Femur (tissue), 1 donor: Measurements from ENCODE around the gene GPRIN3.

ENCODE experiments used
- DNase-seq: peaks from one replicate; pipeline ENCODE4 v3.0.0-alpha.2; 2017

Gene GPRIN3

DNA sequence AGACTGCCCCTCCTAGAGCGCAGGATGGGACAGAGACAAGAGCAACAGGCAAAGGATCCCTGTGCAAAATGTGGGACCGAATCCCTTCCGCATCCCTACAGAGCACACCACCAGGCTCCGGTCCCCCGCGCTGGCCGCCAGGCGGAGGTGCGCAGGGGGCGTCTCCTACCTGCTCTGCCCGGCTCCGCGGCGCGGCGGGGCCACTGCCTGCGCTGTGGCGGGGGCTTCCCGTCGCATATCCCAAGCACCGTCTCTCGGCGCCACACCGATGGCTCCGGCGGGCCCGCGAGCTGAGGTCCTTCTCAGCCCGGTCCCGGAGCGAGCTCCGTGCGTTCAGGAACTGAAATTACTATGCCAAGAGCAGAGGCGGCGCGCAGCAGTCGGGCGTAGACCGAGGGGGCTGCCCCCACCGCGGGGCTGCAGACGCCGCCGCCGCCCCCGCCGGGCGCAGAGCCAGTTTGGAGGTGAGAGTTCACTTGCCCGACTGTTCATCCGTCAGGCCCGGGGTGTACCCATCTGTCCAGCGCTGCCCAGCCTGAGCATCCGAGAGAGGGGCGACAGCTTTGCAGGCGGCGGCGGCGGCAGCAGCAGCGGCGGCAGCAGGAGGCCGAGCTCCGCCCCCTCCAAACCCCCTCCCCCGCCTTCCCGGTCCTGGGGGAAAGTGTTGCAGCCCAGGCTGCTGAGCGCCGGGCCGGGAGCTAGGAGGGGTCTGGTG, at the start of gene GPRIN3:
Gene GPRIN3 (minus strand): TSS at position 355 of the 715 bp plus-strand sequence. CDS start 57,690 bp downstream, outside the sequence.
- DNase-seq, result peak; percentile 68

DNA sequence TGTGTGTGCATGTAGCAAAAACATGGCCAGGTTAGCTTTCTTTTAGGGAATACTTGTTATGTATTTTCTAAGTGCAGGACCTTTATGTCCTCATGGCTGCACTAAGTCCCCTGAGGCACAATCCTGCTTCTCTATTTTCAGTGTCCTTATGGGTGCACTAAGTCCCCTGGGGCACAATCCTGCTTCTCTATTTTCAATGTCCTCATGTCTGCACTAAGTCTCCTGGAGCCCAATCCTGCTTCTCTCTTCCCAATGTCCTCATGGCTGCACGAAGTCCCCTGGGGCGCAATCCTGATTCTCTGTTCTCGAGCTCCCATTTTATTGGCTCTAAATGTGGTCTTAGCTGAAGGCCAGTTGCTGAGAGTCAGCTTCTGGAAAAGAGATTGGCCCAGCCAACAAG, 49.7 kb upstream of the GPRIN3 start:
- DNase-seq, result no peak

DNA sequence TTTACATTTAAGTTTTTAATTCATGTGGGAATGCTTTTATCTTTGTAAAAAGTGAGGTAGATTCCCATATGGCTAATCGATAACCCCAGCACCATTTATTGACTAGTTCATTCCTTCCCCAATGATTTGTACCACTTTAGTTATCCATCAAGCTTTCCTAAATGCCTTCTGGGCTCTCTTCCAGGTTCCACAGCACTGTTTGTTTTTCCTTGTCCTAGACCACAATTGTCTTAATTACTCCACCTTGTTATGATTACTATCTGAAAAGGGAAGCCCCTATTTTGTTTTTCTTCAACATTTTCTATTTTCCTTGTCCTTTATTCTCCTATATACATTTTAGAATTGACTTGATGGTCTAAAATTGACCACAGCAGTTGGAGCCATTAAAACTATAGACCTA, 48.5 kb upstream of the GPRIN3 start:
- no peak for DNase-seq

DNA sequence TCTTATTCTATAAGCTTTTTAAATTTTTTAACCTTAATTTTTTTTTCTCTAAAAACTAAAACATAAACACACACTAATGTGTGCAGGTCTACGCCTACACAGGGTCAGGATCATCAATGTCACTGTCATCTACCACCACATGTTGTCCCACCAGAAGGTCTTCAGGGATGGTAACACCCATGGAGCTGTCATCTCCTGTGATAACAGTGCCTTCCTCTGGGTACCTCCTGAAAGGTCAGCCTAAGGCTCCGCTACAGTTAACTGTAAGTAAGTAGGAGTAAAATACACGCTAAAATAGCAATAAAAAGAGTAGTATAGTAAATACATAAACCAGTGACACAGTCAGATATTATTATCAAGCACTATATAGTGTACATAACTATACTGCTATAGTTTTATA, 45.9 kb upstream of the GPRIN3 start:
- no peak for DNase-seq

DNA sequence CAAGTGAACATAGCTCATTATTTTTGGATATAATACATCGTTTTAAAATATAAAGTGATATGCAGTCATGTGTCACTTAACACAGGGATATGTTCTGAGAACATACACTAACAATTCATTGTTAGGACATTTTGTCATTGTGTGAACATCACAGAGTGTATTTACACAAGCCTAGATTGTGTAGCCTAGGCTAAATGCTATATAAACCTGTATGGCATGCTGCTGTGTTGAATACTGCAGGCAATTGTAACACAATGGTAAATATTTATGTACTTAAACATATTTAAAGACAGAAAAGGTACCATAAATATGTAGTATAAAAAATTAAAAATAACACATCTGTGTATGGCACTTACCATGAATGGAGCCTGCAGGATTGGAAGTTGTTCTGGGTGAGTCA, 44.9 kb upstream of the GPRIN3 start:
- no peak for DNase-seq

DNA sequence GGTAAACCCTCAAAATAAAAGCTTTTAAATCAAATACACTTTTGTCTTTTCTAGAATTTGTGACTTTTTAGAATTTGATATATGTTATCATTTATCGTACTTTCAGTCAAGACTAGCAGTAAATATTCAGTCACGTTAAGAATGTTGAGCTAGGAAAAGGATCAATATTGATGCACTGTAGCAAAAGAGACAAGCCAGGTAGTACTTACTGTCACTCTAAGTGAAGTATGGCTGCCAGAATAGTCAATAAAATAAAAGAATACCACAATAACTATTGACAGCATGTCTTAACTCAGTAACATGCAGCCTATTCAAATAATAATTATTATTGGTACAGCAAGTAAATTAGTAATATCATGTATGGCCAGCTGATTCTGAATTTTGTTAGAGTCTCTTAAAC, 43.6 kb upstream of the GPRIN3 start:
- DNase-seq, result no peak

DNA sequence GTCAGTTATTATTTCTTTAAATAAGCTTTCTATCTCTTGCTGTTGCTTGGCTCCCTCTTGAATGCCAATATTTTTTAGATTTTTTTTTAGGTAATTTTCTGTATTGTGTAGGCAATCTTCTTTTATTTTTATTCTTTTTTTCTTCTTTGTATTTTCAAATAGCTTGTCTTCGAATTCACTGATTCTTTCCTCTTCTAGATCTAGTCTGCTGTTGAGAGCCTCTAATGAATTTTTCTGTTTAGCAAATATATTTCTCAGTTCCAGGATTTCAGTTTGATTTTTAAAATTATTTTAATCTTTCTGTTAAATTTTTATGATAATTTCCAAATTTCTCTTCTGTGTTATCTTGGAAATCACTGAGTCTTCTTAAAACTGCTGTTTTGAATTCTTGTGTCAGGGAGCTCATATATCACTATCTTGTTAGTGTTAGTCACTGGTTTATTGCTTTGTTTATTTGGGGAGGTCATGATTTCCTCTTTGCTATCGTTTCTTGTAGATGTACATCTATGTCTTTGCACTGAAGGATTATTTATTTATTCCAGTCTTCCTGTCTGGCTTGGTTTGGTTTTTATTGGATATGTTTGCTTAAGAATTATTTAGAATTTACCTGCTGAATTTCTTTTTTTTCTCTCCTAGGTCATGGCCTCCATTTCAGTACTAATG, 39.9 kb upstream of the GPRIN3 start:
- no peak for DNase-seq

DNA sequence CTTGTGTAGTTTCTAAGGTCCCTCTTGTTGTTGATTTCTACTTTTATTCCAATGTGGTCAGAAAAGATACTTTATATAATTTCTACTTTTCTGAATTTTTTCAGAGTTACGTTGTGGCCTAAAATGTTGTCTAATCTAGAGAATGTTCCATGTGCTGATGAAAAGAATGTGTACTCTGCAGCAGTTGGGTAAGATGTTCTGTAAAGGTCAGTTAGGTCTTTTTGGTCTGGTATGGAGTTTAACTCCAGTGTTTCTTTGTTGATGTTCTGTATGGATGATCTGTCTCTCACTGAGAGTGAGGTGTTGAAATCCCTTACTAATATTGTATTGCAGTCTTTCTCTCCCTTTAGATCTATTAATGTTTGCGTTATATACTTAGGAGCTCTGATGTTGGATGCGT, 37.0 kb upstream of the GPRIN3 start:
- DNase-seq, result no peak

DNA sequence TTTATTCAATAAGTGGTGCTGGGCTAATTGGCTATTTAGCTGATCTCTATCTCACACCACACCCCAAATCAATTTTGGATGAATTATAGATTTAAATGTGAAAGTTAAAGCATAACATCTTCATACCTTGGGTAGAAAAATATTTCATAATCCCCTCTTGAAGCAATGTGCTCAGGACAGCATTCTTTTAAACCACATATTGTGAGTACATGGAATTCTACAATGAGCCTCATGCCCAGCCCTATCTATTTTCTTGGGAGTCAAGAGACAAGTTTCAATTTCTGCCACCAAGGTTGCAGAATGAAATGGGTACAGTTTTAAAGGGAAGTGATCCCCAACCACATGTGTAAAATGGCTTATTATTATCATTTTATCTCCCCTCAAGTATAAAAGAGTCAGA, 30.6 kb upstream of the GPRIN3 start:
- DNase-seq, result no peak

DNA sequence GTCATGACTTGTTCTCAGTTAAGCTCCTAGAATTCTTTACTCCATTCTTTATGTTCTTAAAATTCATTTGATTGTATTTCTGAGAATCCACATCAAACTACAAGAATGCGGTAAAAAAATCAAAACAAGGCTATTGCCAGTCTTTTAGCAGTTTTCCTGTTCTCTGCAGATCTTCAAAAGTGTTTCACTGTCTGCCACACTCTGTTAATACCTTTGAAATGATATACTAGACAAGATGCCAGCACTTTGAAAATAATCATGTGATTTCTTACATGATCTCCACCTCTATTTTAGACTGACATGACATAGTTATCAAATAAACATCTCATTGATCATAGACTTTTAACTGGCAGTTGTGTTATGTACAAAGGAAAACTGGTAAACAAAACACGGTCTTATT, 30.1 kb upstream of the GPRIN3 start:
- no peak for DNase-seq

DNA sequence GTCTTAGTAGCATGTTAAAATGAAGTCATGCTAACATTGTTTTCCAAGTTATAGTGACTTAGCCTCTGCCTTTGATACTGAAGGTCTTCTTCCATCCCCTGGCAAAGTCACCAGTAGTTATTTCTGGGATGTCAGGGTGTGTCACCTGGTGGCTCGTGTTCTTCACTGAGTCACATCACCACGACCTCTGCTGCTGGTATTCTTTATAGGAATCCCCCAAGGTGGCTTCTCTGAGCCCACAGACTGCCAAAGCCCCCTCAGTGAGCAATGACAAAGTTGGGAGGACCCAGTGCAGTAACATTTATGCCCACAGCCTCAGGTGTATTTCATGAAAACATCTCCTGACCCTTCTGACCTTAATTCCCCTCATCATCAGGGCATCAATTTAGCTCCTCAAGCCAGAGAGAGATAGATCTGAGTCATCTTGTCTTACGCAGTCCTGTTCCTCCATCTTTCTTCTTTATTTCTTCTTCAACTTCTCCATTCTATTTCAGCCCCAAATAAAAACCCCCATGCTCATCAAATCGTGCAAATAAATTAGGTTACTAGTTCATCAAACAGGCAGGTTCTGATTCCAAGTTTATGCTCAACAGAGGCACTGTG, 29.3 kb upstream of the GPRIN3 start:
- no peak for DNase-seq

DNA sequence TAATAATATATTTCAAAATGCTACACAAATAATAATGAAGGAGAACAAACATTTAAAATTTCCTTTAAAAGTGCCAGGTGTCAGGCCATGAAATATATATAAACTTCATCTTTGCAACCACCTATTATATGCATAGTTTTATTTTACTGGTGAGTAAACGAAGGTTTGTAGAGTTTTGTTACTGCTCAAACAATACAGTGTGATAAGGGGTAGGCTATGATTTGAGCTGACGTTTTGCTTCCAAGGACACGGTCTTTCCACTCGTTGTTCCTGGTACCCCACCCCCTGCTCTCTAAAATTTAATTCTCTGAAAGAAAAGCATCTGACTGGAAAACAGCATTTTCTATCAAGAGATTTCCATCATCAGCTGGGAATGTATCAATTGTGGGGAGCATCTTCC, 27.2 kb upstream of the GPRIN3 start:
- DNase-seq, result no peak

DNA sequence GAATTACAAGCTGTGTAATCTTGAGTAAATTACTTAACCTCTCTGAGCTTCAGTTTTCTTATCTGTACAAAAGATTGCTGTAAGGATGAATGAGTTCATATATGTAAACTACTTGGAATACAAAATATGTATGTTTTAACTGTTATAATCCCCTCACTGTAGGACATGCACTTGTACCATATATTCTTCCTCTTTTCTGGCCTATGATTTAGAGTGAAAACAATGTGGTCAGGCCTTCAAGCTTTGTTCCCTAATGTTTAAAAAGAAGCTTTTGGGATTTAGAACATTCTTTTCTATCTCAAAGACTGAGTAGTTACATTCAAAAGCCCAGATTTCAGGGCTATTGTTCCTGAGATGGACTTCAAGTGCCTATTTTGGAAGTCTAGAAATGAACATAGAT, 26.7 kb upstream of the GPRIN3 start:
- DNase-seq, result no peak

DNA sequence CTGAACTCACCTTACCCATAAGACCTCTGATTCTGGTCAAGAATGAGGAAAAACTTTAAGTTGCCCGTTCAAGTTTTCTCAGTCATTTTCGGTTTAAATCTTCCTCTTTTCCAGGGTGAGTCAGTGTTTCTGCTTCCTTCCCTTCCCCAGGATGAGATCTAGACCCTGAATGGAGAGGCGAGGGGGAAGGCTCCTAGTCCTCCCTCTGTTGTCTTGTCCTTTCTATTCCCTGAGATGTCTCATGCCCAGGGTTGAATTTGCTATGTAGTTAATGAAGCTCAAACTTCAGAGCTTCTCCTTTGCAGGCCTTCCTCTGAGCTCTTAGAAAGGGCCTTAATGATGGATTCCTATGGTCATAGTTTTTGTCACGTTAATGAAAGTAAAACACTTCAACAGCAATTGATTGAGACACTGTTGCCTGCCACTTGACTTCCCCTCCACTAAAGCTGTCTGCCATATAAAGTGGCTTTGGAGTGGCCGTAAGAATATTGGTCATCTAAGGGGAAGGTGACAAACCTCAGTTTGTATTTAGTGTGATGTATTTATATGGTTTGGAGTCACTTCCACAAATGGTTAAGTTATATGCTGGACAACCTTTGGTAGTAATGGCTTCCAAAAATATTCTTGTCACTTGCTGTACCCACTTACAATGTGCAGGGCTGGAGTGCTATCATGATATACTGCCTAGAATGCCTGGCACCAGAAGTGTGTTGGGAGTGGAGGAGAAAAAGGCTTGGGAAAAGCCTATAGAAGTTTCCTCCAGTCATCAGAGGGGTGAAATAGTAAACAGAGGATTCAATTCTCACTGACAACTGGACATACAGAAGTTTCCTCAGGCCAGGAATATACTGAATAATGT, 24.3 kb upstream of the GPRIN3 start:
- DNase-seq, result no peak

DNA sequence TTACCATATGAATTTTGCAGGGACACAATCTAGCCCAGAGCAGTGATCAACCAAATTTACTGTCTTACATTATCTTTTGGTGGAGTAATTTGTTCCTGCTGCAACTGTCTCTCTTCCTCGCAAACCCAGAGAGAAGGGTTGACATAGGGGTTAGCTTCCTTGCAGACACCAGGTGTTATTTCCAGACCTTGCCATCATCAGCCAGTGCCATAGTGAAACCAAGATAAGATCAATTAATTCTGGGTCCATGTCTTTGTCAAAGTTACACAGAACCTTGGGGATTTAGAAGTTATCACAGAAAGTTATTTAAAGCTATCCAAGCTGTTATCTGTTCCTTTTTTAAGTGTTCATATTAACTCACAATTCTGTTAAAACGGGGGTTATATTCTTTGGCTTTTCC, 23.6 kb upstream of the GPRIN3 start:
- DNase-seq, result no peak

DNA sequence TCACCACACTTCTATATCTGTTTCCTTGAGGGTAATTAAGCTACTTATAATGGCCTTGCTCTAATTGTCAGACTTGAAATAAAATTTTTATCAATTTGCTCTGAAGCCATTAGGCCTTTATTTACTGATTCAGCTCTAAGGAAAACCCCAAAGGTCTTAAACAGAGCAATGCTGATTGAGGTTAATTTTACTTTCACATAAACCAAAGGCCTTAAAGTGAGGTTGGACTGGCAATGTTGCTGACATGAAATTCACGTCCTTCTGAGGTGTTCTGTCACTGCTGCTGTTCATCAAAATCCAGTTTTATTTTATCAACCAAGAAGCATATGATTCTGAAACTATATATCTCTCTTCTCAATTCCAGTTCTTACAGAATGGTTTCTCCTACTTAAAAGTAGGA, 21.7 kb upstream of the GPRIN3 start:
- no peak for DNase-seq

DNA sequence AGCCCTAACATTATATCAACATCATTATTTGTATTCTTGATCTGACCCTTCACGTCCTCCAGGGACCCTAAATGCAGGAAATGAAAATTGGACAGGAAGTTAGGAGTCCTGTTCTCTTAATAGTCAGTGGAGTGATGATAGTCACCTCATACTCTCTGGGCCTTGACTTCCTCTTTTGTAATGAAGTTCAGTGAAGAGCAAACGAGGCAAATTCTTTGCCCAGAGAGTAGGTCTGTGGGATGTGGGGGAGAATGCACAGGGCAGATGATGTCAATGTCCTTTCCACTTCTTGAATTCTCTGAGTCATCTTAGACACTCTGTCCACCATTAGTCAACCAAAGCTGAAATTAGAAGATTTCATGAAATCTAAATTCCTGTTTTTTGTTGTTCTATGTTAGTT, 17.1 kb upstream of the GPRIN3 start:
- no peak for DNase-seq

DNA sequence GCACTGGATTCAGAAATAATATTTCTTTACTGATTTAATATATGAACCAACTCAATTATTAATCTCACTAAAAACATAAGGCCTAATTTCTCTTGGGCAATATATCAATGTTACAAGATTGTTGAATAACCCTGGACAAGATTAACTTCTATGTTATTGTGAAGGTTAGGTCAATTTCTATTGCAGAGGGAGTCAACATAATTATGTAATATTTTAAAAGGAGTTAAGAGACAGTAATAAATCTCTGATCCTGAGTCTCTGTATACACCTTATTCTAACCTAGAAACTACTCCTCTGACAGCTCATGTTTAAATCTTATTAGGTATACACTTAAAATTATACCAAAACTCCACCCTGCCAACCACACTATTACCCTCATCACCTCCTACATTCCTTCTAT, 15.1 kb upstream of the GPRIN3 start:
- DNase-seq, result no peak

DNA sequence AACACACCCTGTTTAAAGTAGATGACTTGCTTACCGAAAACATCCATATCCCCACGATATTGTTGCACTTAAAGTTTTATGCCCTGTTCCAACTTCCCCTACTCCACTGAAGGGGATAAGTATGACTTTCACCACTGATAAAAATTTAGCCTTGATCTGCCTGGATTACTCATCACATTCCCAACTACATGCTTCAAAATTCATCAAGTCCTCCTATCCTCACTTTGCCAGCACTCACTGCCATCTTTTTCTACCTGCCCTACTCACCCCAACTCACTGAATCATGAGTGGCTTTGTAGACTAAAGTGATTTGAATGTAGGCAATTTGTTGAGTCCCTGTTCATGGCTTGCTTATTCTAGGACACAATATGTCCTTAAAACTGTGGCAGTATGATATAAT, 12.2 kb upstream of the GPRIN3 start:
- no peak for DNase-seq

DNA sequence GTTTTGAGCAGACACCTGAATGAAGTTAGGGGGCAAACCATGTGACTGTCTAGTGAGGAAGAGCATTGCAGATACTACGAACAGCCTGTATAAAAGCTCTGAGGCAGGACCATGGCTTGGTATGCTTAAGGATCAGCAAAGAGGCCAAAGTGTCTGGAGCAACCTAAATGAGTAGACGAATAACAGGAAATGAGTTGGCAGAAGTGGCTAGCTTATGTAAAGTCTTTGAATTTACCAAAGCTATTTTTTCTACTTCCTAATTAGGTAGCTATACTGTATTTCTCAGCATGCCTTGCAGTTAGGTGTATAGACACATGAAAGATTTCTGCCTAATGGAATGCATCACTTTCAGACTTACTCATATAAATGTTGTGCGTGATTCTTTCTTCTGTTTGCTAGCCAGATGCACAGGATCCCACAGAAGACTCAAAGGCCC, 9.3 kb upstream of the GPRIN3 start:
- no peak for DNase-seq

DNA sequence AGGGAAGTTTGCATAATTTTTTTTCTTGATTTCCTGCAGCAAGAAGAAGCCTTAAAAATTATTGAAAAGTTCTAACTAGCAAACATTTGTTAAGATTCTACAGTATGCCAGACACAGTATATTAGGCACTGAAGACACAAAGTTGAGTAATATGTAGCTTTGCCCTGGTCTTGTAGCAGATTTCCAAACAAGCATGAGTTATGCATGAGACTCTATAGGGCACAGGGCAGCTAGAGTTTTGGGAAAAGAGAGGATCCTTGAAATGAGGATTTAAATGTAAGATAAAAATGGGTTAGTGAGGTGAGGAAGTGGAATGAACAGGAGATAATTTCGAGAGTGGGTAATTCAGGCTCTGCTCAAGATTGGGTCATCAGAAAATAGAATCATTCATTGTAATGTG, 8.6 kb upstream of the GPRIN3 start:
- DNase-seq, result no peak

DNA sequence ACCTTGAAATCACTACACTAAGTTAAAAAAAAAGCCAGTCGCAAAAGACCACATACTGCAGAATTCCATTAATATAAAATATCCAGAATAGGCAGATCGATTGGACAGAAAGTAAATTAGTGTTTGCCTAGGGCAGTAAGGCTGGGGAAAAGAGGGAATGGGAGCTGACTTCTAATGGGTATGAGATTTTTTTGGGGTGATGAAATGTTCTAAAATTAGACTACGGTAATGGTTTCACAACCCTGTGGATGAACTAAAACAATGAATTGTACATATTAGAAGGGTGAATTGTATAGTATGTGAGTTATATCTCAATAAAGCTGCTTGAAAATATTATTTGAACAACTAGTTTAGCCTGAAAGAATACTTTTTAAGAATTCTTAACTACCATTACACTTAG, 6.7 kb upstream of the GPRIN3 start:
- no peak for DNase-seq

DNA sequence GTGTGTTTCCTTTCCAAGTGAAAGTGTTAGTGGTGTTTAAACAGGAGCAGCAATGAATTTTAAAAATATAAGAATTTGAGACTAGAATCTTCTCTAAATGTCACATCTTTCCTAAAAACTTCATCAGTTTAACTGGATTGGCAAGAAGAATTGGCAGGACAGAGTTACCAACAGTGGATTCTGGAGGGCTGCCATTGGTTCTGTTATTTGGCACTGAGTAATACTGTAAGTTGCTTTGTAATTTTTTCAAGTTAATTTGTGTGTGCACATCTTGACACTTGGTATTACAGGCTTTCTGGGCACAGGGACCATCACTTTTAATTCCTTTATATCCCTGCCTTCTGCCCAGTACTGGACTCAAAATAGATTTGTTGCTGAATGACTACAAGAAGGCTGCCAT, 4.5 kb upstream of the GPRIN3 start:
- DNase-seq, result no peak

DNA sequence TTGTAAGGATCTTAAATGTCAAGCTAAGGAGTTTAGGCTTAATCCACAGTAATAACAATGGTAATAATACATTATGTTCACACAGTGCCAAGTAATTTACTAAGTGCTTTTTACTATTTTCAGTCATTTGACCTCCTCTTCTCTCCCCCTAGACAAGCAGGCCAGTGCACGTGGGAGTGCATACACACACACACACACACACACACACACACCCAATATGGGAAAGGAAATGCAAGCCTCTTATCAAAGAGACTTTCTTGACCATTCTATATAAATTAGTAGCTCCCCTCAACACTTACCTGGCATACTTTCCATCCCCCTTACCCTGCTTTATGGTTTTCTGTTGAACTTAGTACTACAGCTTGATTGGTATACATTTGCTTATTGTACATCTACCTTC, 3.8 kb upstream of the GPRIN3 start:
- no peak for DNase-seq
